H1 (cell line): ENCODE data around the gene CRLF3. TPM values are rescaled to one million over a fixed set of nuclear protein-coding genes. Genes with fewer than 3 reads are reported as not detected.

Source experiments
- CTCF ChIA-PET: fragments of 300-600 bp; sonication (Branson Sonifier 250); formaldehyde crosslinking; loops from one replicate; lab custom pipeline; 2021; ENCODE audit not compliant: partially characterized antibody; lab: Charles Lee
- POLR2A ChIA-PET: fragments of 300-600 bp; sonication (Branson Sonifier 250); formaldehyde crosslinking; loops from one replicate; lab custom pipeline; 2021; ENCODE audit warnings: inconsistent platforms; ENCODE audit not compliant: partially characterized antibody; lab: Charles Lee
- DNase-seq, 2 experiments: peaks; one replicate each; pipeline versions ENCODE4 v3.0.0 to v3.0.0-alpha.2; 2010 to 2022; ENCODE audit warnings: low spot score in 2 of 2, low read depth in 1 of 2, mixed read lengths in 1 of 2
- FAIRE-seq: peaks from 2 replicates; lab custom pipeline; 2011; peaks lifted over from hg19 to GRCh38; lab: Jason Lieb, UNC
- H2AFZ ChIP-seq: 2 replicates; pipeline ENCODE4 v1.8.1; 2012; ENCODE audit warnings: low read length, inconsistent platforms
- H2AK5ac ChIP-seq: 2 replicates; pipeline ENCODE4 v1.6.1; 2013; ENCODE audit warnings: low read depth, low read length
- H2BK120ac ChIP-seq: replicated peaks from 2 replicates; pipeline ENCODE3; 2013; ENCODE audit warnings: low read depth, low read length, inconsistent platforms
- H2BK12ac ChIP-seq: 2 replicates; pipeline ENCODE4 v1.6.1; 2013; ENCODE audit warnings: low read depth, low read length
- H2BK15ac ChIP-seq: 2 replicates; pipeline ENCODE4 v1.6.1; 2013; ENCODE audit warnings: low read length
- H2BK20ac ChIP-seq: 2 replicates; pipeline ENCODE4 v1.6.1; 2013; ENCODE audit warnings: low read length
- H2BK5ac ChIP-seq: 2 replicates; pipeline ENCODE4 v1.6.1; 2013; ENCODE audit warnings: low read depth, low read length
- H3K14ac ChIP-seq: 2 replicates; pipeline ENCODE4 v1.6.1; 2013; ENCODE audit warnings: inconsistent platforms; ENCODE audit not compliant: insufficient read length
- H3K18ac ChIP-seq: 2 replicates; pipeline ENCODE4 v1.6.1; 2013; ENCODE audit warnings: low read length; ENCODE audit errors: extremely low read depth
- H3K23ac ChIP-seq: 2 replicates; pipeline ENCODE4 v1.6.1; 2013; ENCODE audit warnings: inconsistent platforms; ENCODE audit not compliant: insufficient read length
- H3K23me2 ChIP-seq: 2 replicates; pipeline ENCODE4 v1.6.1; 2013; ENCODE audit warnings: low read depth, low read length
- H3K27ac ChIP-seq: 2 replicates; pipeline ENCODE4 v1.6.1; 2011; ENCODE audit warnings: low read depth, low read length, inconsistent platforms
- H3K27me3 ChIP-seq, 4 experiments: replicated peaks in 1 of 4; 1 replicate in 1 of 4; 2 replicates in 3 of 4; pipeline versions ENCODE4 v1.6.1 to v1.8.1; 2011 to 2013; ENCODE audit warnings: low read length in 3 of 4, mild to moderate bottlenecking in 3 of 4, inconsistent platforms in 2 of 4, mixed read lengths in 2 of 4, moderate library complexity in 1 of 4; ENCODE audit not compliant: control insufficient read depth in 3 of 4, insufficient read depth in 3 of 4; ENCODE audit errors: extremely low read depth in 1 of 4
- H3K36me3 ChIP-seq, 4 experiments: 2 replicates each; pipeline versions ENCODE4 v1.6.1 to v1.8.1; 2011 to 2013; ENCODE audit warnings: mild to moderate bottlenecking in 4 of 4, low read length in 3 of 4, moderate library complexity in 2 of 4, control low read depth in 1 of 4, inconsistent platforms in 1 of 4; ENCODE audit not compliant: insufficient read depth in 4 of 4, control insufficient read depth in 2 of 4
- H3K4ac ChIP-seq: replicated peaks from 2 replicates; pipeline ENCODE3; 2013; ENCODE audit warnings: low read length, low read depth, mixed read lengths, inconsistent platforms; ENCODE audit not compliant: insufficient read length
- H3K4me1 ChIP-seq, 4 experiments: replicated peaks in 1 of 4; 1 replicate in 1 of 4; 2 replicates in 3 of 4; pipeline versions ENCODE4 v1.6.1 to v1.8.1; 2011 to 2013; ENCODE audit warnings: low read length in 3 of 4, inconsistent platforms in 2 of 4, mixed read lengths in 1 of 4; ENCODE audit not compliant: insufficient read depth in 4 of 4, control insufficient read depth in 3 of 4
- H3K4me2 ChIP-seq, 2 experiments: 2 replicates each; pipeline versions ENCODE4 v1.6.1 to v1.8.1; 2011 to 2013; ENCODE audit warnings: low read depth in 2 of 2, low read length in 2 of 2, control low read depth in 1 of 2, inconsistent platforms in 1 of 2, mild to moderate bottlenecking in 1 of 2; ENCODE audit not compliant: insufficient read depth in 1 of 2
- H3K4me3 ChIP-seq, 4 experiments: fragments of 200-600, 300-600 bp in 1 of 4; sonication (generic), shearing (Covaris generic), sonication (Bioruptor Twin) in 1 of 4; 2 replicates each; pipeline versions ENCODE4 v1.5.1 to v1.8.1; 2011 to 2016; ENCODE audit warnings: low read length in 4 of 4, low read depth in 3 of 4, control low read depth in 2 of 4, inconsistent platforms in 2 of 4, mild to moderate bottlenecking in 2 of 4, mixed read lengths in 1 of 4, moderate library complexity in 1 of 4; ENCODE audit not compliant: insufficient read depth in 2 of 4; ENCODE audit errors: extremely low read depth in 1 of 4
- H3K56ac ChIP-seq: replicated peaks from 2 replicates; pipeline ENCODE3; 2013; ENCODE audit warnings: low read depth, mild to moderate bottlenecking, mixed read lengths, low read length, inconsistent platforms; ENCODE audit not compliant: insufficient read length
- H3K79me1 ChIP-seq: 2 replicates; pipeline ENCODE4 v1.6.1; 2013; ENCODE audit warnings: low read depth, low read length, control low read depth
- H3K79me2 ChIP-seq, 2 experiments: 2 replicates each; pipeline versions ENCODE4 v1.6.1 to v1.8.1; 2012 to 2013; ENCODE audit warnings: low read length in 2 of 2, mild to moderate bottlenecking in 2 of 2, inconsistent platforms in 1 of 2; ENCODE audit not compliant: insufficient read depth in 2 of 2, control insufficient read depth in 1 of 2
- H3K9ac ChIP-seq, 4 experiments: replicated peaks in 1 of 4; 1 replicate in 1 of 4; 2 replicates in 3 of 4; pipeline versions ENCODE4 v1.6.1 to v1.8.1; 2011 to 2013; ENCODE audit warnings: low read depth in 3 of 4, low read length in 3 of 4, control low read depth in 2 of 4, mild to moderate bottlenecking in 2 of 4, moderate library complexity in 2 of 4, inconsistent platforms in 1 of 4; ENCODE audit errors: extremely low read depth in 1 of 4
- H3K9me3 ChIP-seq, 2 experiments: 2 replicates each; pipeline versions ENCODE4 v1.6.1 to v1.8.1; 2012 to 2013; ENCODE audit warnings: mild to moderate bottlenecking in 2 of 2, moderate library complexity in 2 of 2, control low read depth in 1 of 2, inconsistent platforms in 1 of 2, low read depth in 1 of 2, low read length in 1 of 2, mixed read lengths in 1 of 2; ENCODE audit not compliant: insufficient read depth in 2 of 2
- H4K20me1 ChIP-seq, 2 experiments: replicated peaks in 1 of 2; 2 replicates each; pipeline versions ENCODE3 to v1.8.1; 2011 to 2013; ENCODE audit warnings: inconsistent platforms in 2 of 2, low read length in 2 of 2, mild to moderate bottlenecking in 1 of 2; ENCODE audit not compliant: insufficient read depth in 2 of 2, control insufficient read depth in 1 of 2
- H4K5ac ChIP-seq: 2 replicates; pipeline ENCODE4 v1.6.1; 2013; ENCODE audit warnings: low read length, low read depth, mixed read lengths, inconsistent platforms; ENCODE audit not compliant: insufficient read length
- H4K8ac ChIP-seq: 2 replicates; pipeline ENCODE4 v1.8.0; 2013; ENCODE audit warnings: mild to moderate bottlenecking, moderate library complexity, low read length, inconsistent platforms; ENCODE audit not compliant: insufficient read depth; ENCODE audit errors: extremely low read depth
- H4K91ac ChIP-seq: replicated peaks from 2 replicates; pipeline ENCODE3; 2013; ENCODE audit warnings: low read length, mixed read lengths, inconsistent platforms; ENCODE audit not compliant: insufficient read length
- BACH1 ChIP-seq: IDR thresholded peaks from 2 replicates; pipeline ENCODE4 v1.6.1; 2012; ENCODE audit warnings: low read length, improper control_type of control experiment
- CTBP2 ChIP-seq: IDR thresholded peaks from 2 replicates; pipeline ENCODE4 v1.7.0; 2011; ENCODE audit warnings: borderline replicate concordance, mild to moderate bottlenecking, moderate library complexity, mixed read lengths, low read length; ENCODE audit not compliant: insufficient read depth, insufficient read length
- EP300 ChIP-seq, 2 experiments: IDR thresholded peaks; 1 replicate in 1 of 2; 2 replicates in 1 of 2; pipeline ENCODE4 v1.6.1; 2011 to 2012; ENCODE audit warnings: low read depth in 2 of 2, low read length in 2 of 2, mild to moderate bottlenecking in 2 of 2, borderline replicate concordance in 1 of 2, inconsistent platforms in 1 of 2, moderate library complexity in 1 of 2
- EZH2 ChIP-seq: fragments of 200-600 bp; sonication (generic); IDR thresholded peaks from 2 replicates; pipeline ENCODE4 v1.7.1; 2012; ENCODE audit warnings: low read depth, mild to moderate bottlenecking, moderate library complexity, low read length, inconsistent platforms; ENCODE audit not compliant: severe bottlenecking
- KDM5A ChIP-seq: fragments of 200-600 bp; IDR thresholded peaks from 2 replicates; pipeline ENCODE4 v1.7.1; 2012; ENCODE audit warnings: mild to moderate bottlenecking, low read length, inconsistent platforms, mixed read lengths
- SRF ChIP-seq: IDR thresholded peaks from 2 replicates; pipeline ENCODE4 v1.6.1; 2011; ENCODE audit warnings: mild to moderate bottlenecking, low read depth, low read length, moderate library complexity
- TAF7 ChIP-seq: optimal IDR thresholded peaks from 2 replicates; pipeline ENCODE3; 2011; ENCODE audit warnings: low read depth, mild to moderate bottlenecking, inconsistent platforms, low read length, moderate library complexity, borderline replicate concordance
- WGBS, 2 experiments: shearing (Covaris generic) in 1 of 2; methylation state at CpG; one replicate each; pipeline versions ENCODE4 v1.1.6 to v1.1.7; 2013 to 2015; ENCODE audit warnings: low lambda C conversion rate in 2 of 2, mixed read lengths in 2 of 2, inconsistent platforms in 1 of 2, low coverage in 1 of 2, missing lambda C conversion rate in 1 of 2; ENCODE audit not compliant: insufficient replicate concordance in 2 of 2, insufficient coverage in 1 of 2, insufficient read length in 1 of 2; ENCODE audit errors: extremely low coverage in 1 of 2, missing lambda C conversion rate in 1 of 2; 5-methylcytosine and 5-hydroxymethylcytosine counted together
- polyA plus RNA-seq, 7 experiments: library from polyadenylated mRNA; depleted of rRNA in 3 of 7; stranded (reverse) in 5 of 7; unstranded in 2 of 7; fragments of >200 nt in 5 of 7; fragments of 200-250 nt in 2 of 7; gene quantifications; 1 replicate in 5 of 7; 2 replicates in 1 of 7; 4 replicates in 1 of 7; pipeline versions ENCODE4 v1.2.1 to v1.2.3, GENCODE V29; 2011 to 2013; ENCODE audit warnings: missing spikeins in 2 of 7, mixed read lengths in 2 of 7
- total RNA-seq: library from RNA; stranded (reverse); fragmentation: NEBNext Ultra II Directional; extraction: Animal tissue kit (Norgen Biotek cat#: 25700); gene quantifications from 2 replicates; pipeline ENCODE4 v1.2.1, GENCODE V29; 2021

The CRLF3 gene
- total and polyA plus RNA-seq, 2 of the 8 experiments (the other 6 are each of a cell fraction or from before 2014, with no cell fraction given), result 12.7 to 22.7 TPM

GRCh38 chr17:30869005-30869404, 44.5 kb upstream of the CRLF3 start:
- Histone ChIP-seq H2BK120ac (no peak overlapping the region), H2BK15ac (no peak overlapping the region), H4K8ac (no peak overlapping the region), H3K4me1 (no peaks in the 10 kb centered on the region), H3K79me2 (no peaks in the 10 kb centered on the region), H3K4me3 (no peak overlapping the region), H3K23ac (no peak overlapping the region), H2AFZ (no peak overlapping the region), H2BK20ac (no peak overlapping the region), H3K56ac (no peak overlapping the region), H3K4me2 (no peak overlapping the region), H2AK5ac (no peak overlapping the region), H2BK12ac (no peak overlapping the region), H4K20me1 (no peaks in the 10 kb centered on the region), H3K9me3 (no peaks in the 10 kb centered on the region), H3K23me2 (no peaks in the 10 kb centered on the region), H3K27me3 (no peaks in the 10 kb centered on the region), H3K9ac (no peak overlapping the region), H4K91ac (no peak overlapping the region), H3K14ac (no peak overlapping the region), H3K18ac (no peak overlapping the region), H3K4ac (no peak overlapping the region), H2BK5ac (no peak overlapping the region), H3K36me3 (peaks cover 8 to 67% (median 21%) of the 10 kb centered on the region in 4 experiments; a peak in 7 of 8 replicates), H3K79me1 (no peaks in the 10 kb centered on the region), H4K5ac (no peak overlapping the region), H3K27ac (no peak overlapping the region)
- FAIRE-seq (no peak), DNase-seq (no peak)
- TF ChIP-seq BACH1, result no peak
- TF ChIP-seq EP300 (IDR thresholded peaks at IDR 0.05; ENCODE audit: borderline replicate concordance in 1 of 2, low read depth in 2 of 2, low read length in 2 of 2), result no peak
- no peak for TF ChIP-seq KDM5A
- no peak for TF ChIP-seq CTBP2
- TF ChIP-seq TAF7, result no peak
- TF ChIP-seq SRF, result no peak
- no peak for TF ChIP-seq EZH2
- WGBS, 2 experiments, result 97% methylated on average over 6 of the region's 6 CpGs; no CpG with 5 or more reads in 1 of the 2 experiments
- POLR2A ChIA-PET, result interaction anchor here (1.2 kb wide), 1 partner anchor 32 kb away, joined by 4 read pairs; no protein-coding TSS in a partner anchor
- CTCF ChIA-PET, result interaction anchor here (0.5 kb wide), 1 partner anchor 195 kb away, joined by 3 read pairs; no protein-coding TSS in a partner anchor
